ENCODE results near the gene GPR107. TPM values are rescaled to one million over a fixed set of nuclear protein-coding genes. Genes with fewer than 3 reads are reported as not detected.

GPR107 gene
- total and polyA plus RNA-seq, 2 of the 8 experiments (the other 6 are each of a cell fraction or from before 2014, with no cell fraction given): 19.3 to 30.7 TPM

DNA sequence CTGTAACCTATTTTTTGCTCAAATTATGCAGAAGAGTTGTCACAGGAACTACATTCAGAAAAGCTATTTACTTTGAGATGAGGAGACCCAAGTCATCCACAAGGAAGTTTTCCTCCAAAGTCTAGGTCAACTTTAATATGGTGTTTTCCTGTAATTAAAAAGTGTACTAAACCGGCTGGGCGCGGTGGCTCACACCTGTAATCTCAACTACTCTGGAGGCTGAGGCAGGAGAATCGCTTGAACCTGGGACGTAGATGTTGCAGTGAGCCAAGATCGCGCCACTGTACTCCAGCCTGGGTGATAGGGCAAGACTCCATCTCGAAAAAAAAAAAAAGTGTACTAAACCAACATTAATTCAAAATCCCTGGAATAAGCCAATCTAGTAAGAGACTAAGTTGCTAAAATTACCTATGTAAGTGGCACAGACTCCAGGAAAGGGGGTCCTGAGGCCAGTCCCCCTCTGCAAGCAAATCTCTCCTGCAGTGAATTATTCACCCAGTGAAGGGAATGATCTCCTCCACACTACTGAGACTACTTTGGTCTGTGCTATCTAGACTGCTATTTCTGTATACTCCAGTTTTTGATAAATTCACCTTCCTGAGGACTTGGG is 49.7 kb upstream of the GPR107 start:
- H3K27me3 ChIP-seq (replicated peaks in 1 of 4; ENCODE audit: control insufficient read depth in 3 of 4, extremely low read depth in 1 of 4, insufficient read depth in 3 of 4, low read length in 3 of 4): no peaks in the 10 kb centered on the region
- H3K36me3 ChIP-seq (ENCODE audit: control insufficient read depth in 2 of 4, insufficient read depth in 4 of 4, low read length in 3 of 4): no peaks in the 10 kb centered on the region
- no peak overlapping the region for H3K18ac ChIP-seq (ENCODE audit: extremely low read depth, low read length)
- POLR2A ChIA-PET (ENCODE audit: partially characterized antibody): interaction anchor here (0.6 to 0.7 kb wide), 3 partner anchors 35 to 569 kb away, joined by 3 read pairs; no protein-coding TSS in a partner anchor
- no peaks in the 10 kb centered on the region for H3K9me3 ChIP-seq (ENCODE audit: insufficient read depth in 2 of 2, low read depth in 1 of 2, low read length in 1 of 2)
- H2BK12ac ChIP-seq (ENCODE audit: low read depth, low read length): no peak overlapping the region
- no peak overlapping the region for H4K5ac ChIP-seq (ENCODE audit: insufficient read length, low read depth, low read length)
- no peak overlapping the region for H3K4me3 ChIP-seq (ENCODE audit: extremely low read depth in 1 of 4, insufficient read depth in 2 of 4, low read depth in 3 of 4, low read length in 4 of 4)
- H3K14ac ChIP-seq (ENCODE audit: insufficient read length): no peak overlapping the region
- H3K23ac ChIP-seq (ENCODE audit: insufficient read length): no peak overlapping the region
- no peak overlapping the region for H2BK5ac ChIP-seq (ENCODE audit: low read depth, low read length)
- no peak overlapping the region for H2BK120ac ChIP-seq (replicated peaks; ENCODE audit: low read depth, low read length)
- H4K91ac ChIP-seq (replicated peaks; ENCODE audit: insufficient read length, low read length): no peak overlapping the region
- no peaks in the 10 kb centered on the region for H3K23me2 ChIP-seq (ENCODE audit: low read depth, low read length)
- no peak overlapping the region for H3K56ac ChIP-seq (replicated peaks; ENCODE audit: insufficient read length, low read depth, low read length)
- H3K4ac ChIP-seq (replicated peaks; ENCODE audit: insufficient read length, low read depth, low read length): no peak overlapping the region
- H3K4me2 ChIP-seq (ENCODE audit: insufficient read depth in 1 of 2, low read depth in 2 of 2, low read length in 2 of 2): no peak overlapping the region
- WGBS, 2 experiments (ENCODE audit: extremely low coverage in 1 of 2, insufficient coverage in 1 of 2, insufficient read length in 1 of 2, insufficient replicate concordance in 2 of 2, low coverage in 1 of 2, low lambda C conversion rate in 2 of 2, missing lambda C conversion rate in 1 of 2): 82% methylated on average over 8 of the region's 8 CpGs; no CpG with 5 or more reads in 1 of the 2 experiments
- CTCF ChIA-PET (ENCODE audit: partially characterized antibody): no interaction called here
- no peak overlapping the region for H2AK5ac ChIP-seq (ENCODE audit: low read depth, low read length)
- H3K9ac ChIP-seq (replicated peaks in 1 of 4; ENCODE audit: extremely low read depth in 1 of 4, low read depth in 3 of 4, low read length in 3 of 4): no peak overlapping the region
- DNase-seq (ENCODE audit: low read depth in 1 of 2, low spot score in 2 of 2) (no peak), FAIRE-seq (no peak)
- H3K79me2 ChIP-seq (ENCODE audit: control insufficient read depth in 1 of 2, insufficient read depth in 2 of 2, low read length in 2 of 2): no peaks in the 10 kb centered on the region; a peak in 1 of 4 replicates
- H2BK15ac ChIP-seq (ENCODE audit: low read length): no peak overlapping the region
- H3K27ac ChIP-seq (ENCODE audit: low read depth, low read length): no peak overlapping the region
- H4K8ac ChIP-seq (ENCODE audit: extremely low read depth, insufficient read depth, low read length): no peak overlapping the region
- H4K20me1 ChIP-seq (replicated peaks in 1 of 2; ENCODE audit: control insufficient read depth in 1 of 2, insufficient read depth in 2 of 2, low read length in 2 of 2): peaks cover 0 to 2% of the 10 kb centered on the region in 2 experiments
- H3K4me1 ChIP-seq (replicated peaks in 1 of 4; ENCODE audit: control insufficient read depth in 3 of 4, insufficient read depth in 4 of 4, low read length in 3 of 4): peaks cover 0 to 3% (median 1%) of the 10 kb centered on the region in 4 experiments; a peak in 2 of 7 replicates
- H3K79me1 ChIP-seq (ENCODE audit: low read depth, low read length): no peaks in the 10 kb centered on the region; the same call in 1 of the 2 replicates
- no peak overlapping the region for H2AFZ ChIP-seq (ENCODE audit: low read length)
- no peak overlapping the region for H2BK20ac ChIP-seq (ENCODE audit: low read length)
- TF ChIP-seq BACH1 (IDR thresholded peaks at IDR 0.05; ENCODE audit: low read length) (no peak), POU5F1 (IDR thresholded peaks at IDR 0.05; ENCODE audit: low read depth, low read length) (no peak), TEAD4 (IDR thresholded peaks at IDR 0.05; ENCODE audit: low read depth, low read length) (no peak), CBX5 (IDR thresholded peaks at IDR 0.05; ENCODE audit: low read depth, low read length) (no peak), NRF1 (IDR thresholded peaks at IDR 0.05; ENCODE audit: low read depth, low read length) (no peak), SP2 (IDR thresholded peaks at IDR 0.05; ENCODE audit: low read length) (no peak), SP1 (IDR thresholded peaks at IDR 0.05; ENCODE audit: low read depth, low read length) (no peak), TBP (IDR thresholded peaks at IDR 0.05; ENCODE audit: low read depth, low read length) (no peak), SRF (IDR thresholded peaks at IDR 0.05; ENCODE audit: low read depth, low read length) (no peak), FOSL1 (IDR thresholded peaks at IDR 0.05; ENCODE audit: insufficient read depth, low read depth, low read length) (no peak), SUZ12 (IDR thresholded peaks at IDR 0.05; ENCODE audit: low read length) (no peak), HDAC6 (IDR thresholded peaks at IDR 0.05; ENCODE audit: low read depth, low read length) (no peak)
- TF ChIP-seq, protein P1, sequence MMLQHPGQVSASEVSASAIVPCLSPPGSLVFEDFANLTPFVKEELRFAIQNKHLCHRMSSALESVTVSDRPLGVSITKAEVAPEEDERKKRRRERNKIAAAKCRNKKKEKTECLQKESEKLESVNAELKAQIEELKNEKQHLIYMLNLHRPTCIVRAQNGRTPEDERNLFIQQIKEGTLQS (IDR thresholded peaks at IDR 0.05; ENCODE audit: insufficient read depth, low read depth, low read length): no peak
- TF ChIP-seq, protein P2, sequence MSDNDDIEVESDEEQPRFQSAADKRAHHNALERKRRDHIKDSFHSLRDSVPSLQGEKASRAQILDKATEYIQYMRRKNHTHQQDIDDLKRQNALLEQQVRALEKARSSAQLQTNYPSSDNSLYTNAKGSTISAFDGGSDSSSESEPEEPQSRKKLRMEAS (IDR thresholded peaks at IDR 0.05): no peak
